Ascending aorta (tissue), 2 donors: ENCODE data around the gene KIAA0930. TPM values are rescaled to one million over a fixed set of nuclear protein-coding genes. Genes with fewer than 3 reads are reported as not detected.

ENCODE experiments used
- DNase-seq, 2 donors: peaks; one replicate each; pipeline ENCODE4 v3.0.0-alpha.2; 2019; ENCODE audit warnings: low spot score in 2 of 2
- H3K27ac ChIP-seq, 2 donors: fragments of 200-600 bp; sonication (generic); one replicate each; pipeline ENCODE4 v1.5.1; 2016 to 2017; ENCODE audit warnings: mild to moderate bottlenecking in 1 of 2
- H3K27me3 ChIP-seq: fragments of 200-600 bp; sonication (generic); one replicate; pipeline ENCODE4 v1.5.1; 2017
- H3K36me3 ChIP-seq, 2 donors: fragments of 200-600 bp; sonication (generic); one replicate each; pipeline ENCODE4 v1.5.1; 2016
- H3K4me1 ChIP-seq, 2 donors: fragments of 200-600 bp; sonication (generic); one replicate each; pipeline ENCODE4 v1.5.1; 2016 to 2017; ENCODE audit warnings: mild to moderate bottlenecking in 1 of 2
- H3K4me3 ChIP-seq, 2 donors: fragments of 200-600 bp; sonication (generic); one replicate each; pipeline ENCODE4 v1.5.1; 2016 to 2017; ENCODE audit warnings: mild to moderate bottlenecking in 1 of 2
- H3K9me3 ChIP-seq, 2 donors: fragments of 200-600 bp; sonication (generic); one replicate each; pipeline ENCODE4 v1.5.1; 2016
- intact Hi-C: fragments of 100-400 bp; cut with DNase I; formaldehyde crosslinking; loops from one replicate; pipeline ENCODE4 v1.15.1; 2023
- total RNA-seq: library from RNA; depleted of rRNA; stranded (reverse); fragments of >200 nt; gene quantifications from one replicate; pipeline ENCODE4 v1.1.0, GENCODE V29; 2016
- TF ChIP-seq, protein P1 (sequence below), 3 experiments: fragments of 200-600 bp in 2 of 3; fragments of 450-650 bp in 1 of 3; sonication (generic) in 2 of 3; IDR thresholded peaks; one replicate each; pipeline ENCODE4 v1.5.1; 2016 to 2019; ENCODE audit warnings: antibody characterized with exemption in 3 of 3, mild to moderate bottlenecking in 1 of 3, moderate library complexity in 1 of 3

Gene KIAA0930
- total RNA-seq, 1 donor from 2014 or later: 60.0 TPM

DNA sequence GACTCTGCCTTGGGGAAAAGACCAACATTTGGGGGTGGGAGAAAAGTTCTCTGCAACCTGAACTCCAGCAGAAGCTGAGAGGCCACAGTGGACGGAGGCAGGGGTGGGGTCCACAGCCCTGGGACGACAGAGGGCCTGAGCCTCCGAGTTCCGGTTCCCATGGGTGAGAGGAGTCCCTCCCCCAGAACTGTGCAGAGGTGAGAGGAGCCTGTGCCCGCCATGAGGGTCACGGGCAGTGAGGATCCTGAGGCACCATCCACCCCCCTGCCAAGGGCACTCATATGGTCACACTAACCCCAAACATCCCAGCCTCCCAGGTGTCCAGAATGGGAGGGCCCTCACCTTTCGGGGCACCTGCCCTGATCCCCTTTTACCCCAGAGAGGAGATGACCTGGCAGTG lies 30.5 kb downstream of the KIAA0930 start:
- TF ChIP-seq, protein P1, sequence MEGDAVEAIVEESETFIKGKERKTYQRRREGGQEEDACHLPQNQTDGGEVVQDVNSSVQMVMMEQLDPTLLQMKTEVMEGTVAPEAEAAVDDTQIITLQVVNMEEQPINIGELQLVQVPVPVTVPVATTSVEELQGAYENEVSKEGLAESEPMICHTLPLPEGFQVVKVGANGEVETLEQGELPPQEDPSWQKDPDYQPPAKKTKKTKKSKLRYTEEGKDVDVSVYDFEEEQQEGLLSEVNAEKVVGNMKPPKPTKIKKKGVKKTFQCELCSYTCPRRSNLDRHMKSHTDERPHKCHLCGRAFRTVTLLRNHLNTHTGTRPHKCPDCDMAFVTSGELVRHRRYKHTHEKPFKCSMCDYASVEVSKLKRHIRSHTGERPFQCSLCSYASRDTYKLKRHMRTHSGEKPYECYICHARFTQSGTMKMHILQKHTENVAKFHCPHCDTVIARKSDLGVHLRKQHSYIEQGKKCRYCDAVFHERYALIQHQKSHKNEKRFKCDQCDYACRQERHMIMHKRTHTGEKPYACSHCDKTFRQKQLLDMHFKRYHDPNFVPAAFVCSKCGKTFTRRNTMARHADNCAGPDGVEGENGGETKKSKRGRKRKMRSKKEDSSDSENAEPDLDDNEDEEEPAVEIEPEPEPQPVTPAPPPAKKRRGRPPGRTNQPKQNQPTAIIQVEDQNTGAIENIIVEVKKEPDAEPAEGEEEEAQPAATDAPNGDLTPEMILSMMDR (IDR thresholded peaks at IDR 0.05): no peak
- intact Hi-C loops: no loop called here
- no peak overlapping the region for H3K27ac ChIP-seq

DNA sequence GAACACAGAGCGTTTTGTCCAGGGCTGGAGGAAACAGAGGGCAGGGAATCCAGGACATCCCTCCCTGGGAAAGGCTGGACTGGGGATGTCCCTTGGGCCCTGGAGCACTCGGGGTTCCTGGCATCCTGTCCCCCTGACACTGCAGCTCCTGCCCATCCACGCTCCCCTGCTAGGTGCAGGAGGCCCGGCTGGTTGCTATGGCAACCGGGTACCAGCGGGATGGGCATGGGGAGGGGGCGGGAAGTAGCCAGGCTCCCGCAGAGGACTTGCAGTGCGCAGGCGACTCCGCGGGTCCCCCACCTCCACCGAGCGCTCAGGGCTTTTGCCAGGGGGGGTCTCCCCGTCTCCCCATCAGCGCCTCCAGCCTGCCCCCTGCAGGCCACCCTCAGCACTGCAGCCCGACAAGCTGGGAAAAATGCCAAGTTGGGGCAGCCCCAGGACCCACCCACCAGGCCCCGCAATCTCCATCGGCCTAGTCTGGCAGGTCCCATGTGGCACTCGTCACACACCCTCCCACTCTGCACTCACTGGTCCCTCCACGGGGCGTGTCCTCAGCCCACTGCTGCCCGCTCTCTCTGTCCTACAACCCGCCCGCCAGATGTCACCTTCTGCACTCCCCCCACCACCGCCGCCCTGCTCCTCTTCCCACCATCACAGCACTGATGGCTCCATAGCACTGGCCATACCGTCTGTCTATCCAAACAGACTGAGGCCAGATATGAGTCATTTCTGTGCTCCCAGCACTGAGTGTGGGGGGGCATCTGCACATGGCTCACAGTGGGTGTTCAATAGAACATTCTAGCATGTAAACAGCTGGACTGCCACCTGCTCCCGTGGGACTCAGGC lies 31.5 kb downstream of the KIAA0930 start:
- Histone ChIP-seq H3K27ac (peak overlapping the region; percentile 5 to 54), H3K27me3 (no peaks in the 10 kb centered on the region), H3K36me3 (peaks cover 5 to 13% of the 10 kb centered on the region in 2 donors), H3K4me3 (no peak overlapping the region), H3K9me3 (no peaks in the 10 kb centered on the region), H3K4me1 (peaks cover 14 to 39% of the 10 kb centered on the region in 2 donors)
- peak in 1 of 2 donors; percentile 73 for DNase-seq
- intact Hi-C loops: no loop called here
- TF ChIP-seq, protein P1 (IDR thresholded peaks at IDR 0.05): peak; percentile 48 to 61 (median 57)

More for the DNA sequence above, 30.5 kb downstream of the KIAA0930 start:
- H3K4me1 ChIP-seq: peaks cover 14 to 39% of the 10 kb centered on the region in 2 donors
- H3K4me3 ChIP-seq: peak overlapping the region in 1 of 2 donors; percentile 56
- H3K27me3 ChIP-seq: no peaks in the 10 kb centered on the region
- no peaks in the 10 kb centered on the region for H3K9me3 ChIP-seq
- peak in 1 of 2 donors; percentile 63 for DNase-seq
- peaks cover 4% of the 10 kb centered on the region in 2 donors for H3K36me3 ChIP-seq

DNA sequence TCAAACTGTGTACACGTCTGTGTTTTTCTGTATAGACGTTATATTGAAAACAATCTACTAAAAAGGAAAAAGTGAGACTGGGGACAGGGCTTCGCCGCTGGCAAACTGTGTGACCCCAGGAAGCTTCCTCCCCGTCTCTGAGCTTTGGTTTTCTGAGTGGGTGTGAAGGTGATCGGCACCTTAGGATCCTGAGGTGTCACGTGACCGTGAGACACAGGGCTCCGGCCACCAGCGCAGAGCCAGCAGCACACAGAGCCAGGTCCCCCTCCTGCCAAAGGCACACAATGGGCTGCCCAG lies 32.0 kb downstream of the KIAA0930 start:
- no peak for DNase-seq
- Histone ChIP-seq H3K36me3 (peaks cover 5 to 18% of the 10 kb centered on the region in 2 donors), H3K4me1 (peaks cover 14 to 39% of the 10 kb centered on the region in 2 donors), H3K27me3 (no peaks in the 10 kb centered on the region), H3K4me3 (no peak overlapping the region), H3K27ac (peak overlapping the region; percentile 5 to 54), H3K9me3 (no peaks in the 10 kb centered on the region)
- TF ChIP-seq, protein P1 (IDR thresholded peaks at IDR 0.05): no peak
- intact Hi-C loops: no loop called here

DNA sequence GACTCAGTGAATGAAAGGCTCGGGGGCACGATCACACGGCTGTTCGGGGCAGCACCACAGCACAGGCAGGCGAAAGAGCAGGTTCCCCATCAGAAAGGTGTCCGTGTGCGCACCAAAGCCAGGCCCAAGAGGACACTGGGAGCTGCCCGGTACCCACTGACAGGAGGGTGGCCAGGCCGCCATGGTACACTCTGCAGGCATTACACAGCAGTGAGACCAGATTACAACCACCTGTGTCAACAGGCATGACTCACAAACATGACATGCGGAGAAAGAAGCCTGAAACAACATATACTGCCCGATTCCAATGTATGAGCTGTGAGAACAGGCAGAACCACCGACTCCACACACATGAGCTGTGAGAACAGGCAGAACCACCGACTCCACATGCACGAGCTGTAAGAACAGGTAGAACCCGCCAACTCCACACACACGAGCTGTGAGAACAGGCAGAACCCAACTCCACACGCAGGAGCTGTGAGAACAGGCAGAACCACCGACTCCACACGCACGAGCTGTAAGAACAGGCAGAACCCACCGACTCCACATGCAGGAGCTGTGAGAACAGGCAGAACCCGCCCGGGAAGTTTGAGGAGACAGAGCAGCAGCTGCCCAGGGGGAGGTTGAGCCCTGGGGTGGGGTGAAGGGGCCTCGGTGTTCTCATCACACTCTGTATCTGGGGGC lies 32.6 kb downstream of the KIAA0930 start:
- TF ChIP-seq, protein P1 (IDR thresholded peaks at IDR 0.05): no peak
- Histone ChIP-seq H3K27me3 (no peaks in the 10 kb centered on the region), H3K27ac (peak overlapping the region; percentile 5 to 54), H3K36me3 (peaks cover 7 to 23% of the 10 kb centered on the region in 2 donors), H3K4me1 (peaks cover 14 to 37% of the 10 kb centered on the region in 2 donors), H3K4me3 (no peak overlapping the region), H3K9me3 (no peaks in the 10 kb centered on the region)
- intact Hi-C loops: no loop called here
- DNase-seq: peak in 1 of 2 donors; percentile 61

DNA sequence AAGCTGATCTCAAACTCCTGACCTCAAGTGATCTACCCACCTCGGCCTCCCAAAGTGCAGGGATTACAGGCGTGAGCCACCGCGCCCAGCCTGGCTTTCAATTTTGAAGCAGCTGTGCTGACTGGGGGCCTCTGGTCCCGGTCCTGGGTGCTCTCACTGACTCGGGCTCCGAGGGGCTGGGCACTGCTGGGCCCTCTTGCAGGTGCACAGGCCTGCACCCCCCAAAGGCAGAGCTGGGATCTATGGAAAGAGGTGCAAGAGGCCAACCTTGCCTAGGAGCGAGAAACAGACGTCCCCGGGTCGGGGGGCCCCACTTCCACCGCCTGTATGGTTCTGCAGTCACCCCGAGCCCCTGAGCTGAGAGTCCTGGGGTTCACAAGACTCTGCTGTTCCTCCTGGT lies 33.2 kb downstream of the KIAA0930 start:
- Histone ChIP-seq H3K4me3 (no peak overlapping the region), H3K27ac (no peak overlapping the region), H3K27me3 (no peaks in the 10 kb centered on the region), H3K4me1 (peaks cover 14 to 32% of the 10 kb centered on the region in 2 donors), H3K36me3 (peaks cover 13 to 29% of the 10 kb centered on the region in 2 donors), H3K9me3 (no peaks in the 10 kb centered on the region)
- peak in 1 of 2 donors; percentile 58 for DNase-seq
- TF ChIP-seq, protein P1 (IDR thresholded peaks at IDR 0.05): no peak
- intact Hi-C loops: no loop called here
